ENCODE results near the gene NMRK2. TPM values are rescaled to one million over a fixed set of nuclear protein-coding genes. Genes with fewer than 3 reads are reported as not detected.

NMRK2 gene
- total RNA-seq, 1 donor from 2014 or later: 0.77 TPM

DNA sequence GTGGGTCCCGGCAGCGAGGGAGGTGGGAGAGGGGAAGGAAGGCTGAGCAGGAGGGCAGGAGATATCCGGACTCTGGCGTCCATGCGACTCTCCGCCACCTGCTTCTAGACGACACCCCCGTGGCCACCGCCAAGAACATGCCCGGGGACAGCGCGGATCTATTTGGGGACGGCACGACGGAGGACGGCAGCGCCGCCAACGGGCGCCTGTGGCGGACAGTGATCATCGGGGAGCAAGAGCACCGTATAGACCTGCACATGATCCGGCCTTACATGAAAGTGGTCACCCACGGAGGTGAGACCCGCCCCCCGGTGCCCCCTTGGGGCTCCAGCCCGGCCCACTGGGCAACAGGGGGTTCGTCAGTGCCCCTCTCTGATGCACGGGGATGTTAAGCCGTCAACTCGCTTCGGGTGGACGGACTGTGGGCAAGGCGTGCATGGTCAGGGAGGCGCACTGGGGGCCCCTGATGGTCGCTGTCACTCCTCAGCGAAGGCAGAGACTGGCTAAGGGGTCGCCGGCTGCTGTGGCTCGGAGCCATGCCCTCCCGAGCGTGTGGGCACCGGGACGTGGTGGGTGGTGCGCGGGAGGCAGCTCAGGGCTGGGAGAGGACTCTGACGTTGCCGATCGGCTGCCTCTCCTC, 25.1 kb upstream of the NMRK2 start:
- H3K4me1 Mint-ChIP-seq: no peaks in the 10 kb centered on the region
- no peaks in the 10 kb centered on the region for H3K27me3 ChIP-seq
- no peak for DNase-seq (ENCODE audit: low spot score)
- H3F3A ChIP-seq (ENCODE audit: low read depth): no peaks in the 10 kb centered on the region
- H3K27ac ChIP-seq: no peak overlapping the region
- H3K4me3 ChIP-seq: no peak overlapping the region
- H3K27me3 Mint-ChIP-seq (ENCODE audit: insufficient read depth, low read depth): peaks cover 8% of the 10 kb centered on the region
- TF ChIP-seq, protein P1, sequence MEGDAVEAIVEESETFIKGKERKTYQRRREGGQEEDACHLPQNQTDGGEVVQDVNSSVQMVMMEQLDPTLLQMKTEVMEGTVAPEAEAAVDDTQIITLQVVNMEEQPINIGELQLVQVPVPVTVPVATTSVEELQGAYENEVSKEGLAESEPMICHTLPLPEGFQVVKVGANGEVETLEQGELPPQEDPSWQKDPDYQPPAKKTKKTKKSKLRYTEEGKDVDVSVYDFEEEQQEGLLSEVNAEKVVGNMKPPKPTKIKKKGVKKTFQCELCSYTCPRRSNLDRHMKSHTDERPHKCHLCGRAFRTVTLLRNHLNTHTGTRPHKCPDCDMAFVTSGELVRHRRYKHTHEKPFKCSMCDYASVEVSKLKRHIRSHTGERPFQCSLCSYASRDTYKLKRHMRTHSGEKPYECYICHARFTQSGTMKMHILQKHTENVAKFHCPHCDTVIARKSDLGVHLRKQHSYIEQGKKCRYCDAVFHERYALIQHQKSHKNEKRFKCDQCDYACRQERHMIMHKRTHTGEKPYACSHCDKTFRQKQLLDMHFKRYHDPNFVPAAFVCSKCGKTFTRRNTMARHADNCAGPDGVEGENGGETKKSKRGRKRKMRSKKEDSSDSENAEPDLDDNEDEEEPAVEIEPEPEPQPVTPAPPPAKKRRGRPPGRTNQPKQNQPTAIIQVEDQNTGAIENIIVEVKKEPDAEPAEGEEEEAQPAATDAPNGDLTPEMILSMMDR (IDR thresholded peaks at IDR 0.05): no peak
- TF ChIP-seq EZH2 (IDR thresholded peaks at IDR 0.05) (no peak), EZH2phosphoT487 (IDR thresholded peaks at IDR 0.05) (no peak)
- H3K9me3 ChIP-seq (ENCODE audit: low read depth): peaks cover 4% of the 10 kb centered on the region
- H3K4me2 ChIP-seq: no peak overlapping the region
- H3K36me3 ChIP-seq: no peaks in the 10 kb centered on the region
- H3K9ac ChIP-seq: no peak overlapping the region
- no peak overlapping the region for H3K4me3 Mint-ChIP-seq
- H3K9me3 Mint-ChIP-seq: peaks cover 10% of the 10 kb centered on the region
- H3K36me3 Mint-ChIP-seq: peaks cover 8% of the 10 kb centered on the region
- no peaks in the 10 kb centered on the region for H3K4me1 ChIP-seq
- H3K27ac Mint-ChIP-seq: no peak overlapping the region
- no peaks in the 10 kb centered on the region for H4K20me1 ChIP-seq (ENCODE audit: low read depth)
- no peak overlapping the region for H2AFZ ChIP-seq (replicated peaks)
- no peaks in the 10 kb centered on the region for H3K79me2 ChIP-seq (ENCODE audit: low read depth)

DNA sequence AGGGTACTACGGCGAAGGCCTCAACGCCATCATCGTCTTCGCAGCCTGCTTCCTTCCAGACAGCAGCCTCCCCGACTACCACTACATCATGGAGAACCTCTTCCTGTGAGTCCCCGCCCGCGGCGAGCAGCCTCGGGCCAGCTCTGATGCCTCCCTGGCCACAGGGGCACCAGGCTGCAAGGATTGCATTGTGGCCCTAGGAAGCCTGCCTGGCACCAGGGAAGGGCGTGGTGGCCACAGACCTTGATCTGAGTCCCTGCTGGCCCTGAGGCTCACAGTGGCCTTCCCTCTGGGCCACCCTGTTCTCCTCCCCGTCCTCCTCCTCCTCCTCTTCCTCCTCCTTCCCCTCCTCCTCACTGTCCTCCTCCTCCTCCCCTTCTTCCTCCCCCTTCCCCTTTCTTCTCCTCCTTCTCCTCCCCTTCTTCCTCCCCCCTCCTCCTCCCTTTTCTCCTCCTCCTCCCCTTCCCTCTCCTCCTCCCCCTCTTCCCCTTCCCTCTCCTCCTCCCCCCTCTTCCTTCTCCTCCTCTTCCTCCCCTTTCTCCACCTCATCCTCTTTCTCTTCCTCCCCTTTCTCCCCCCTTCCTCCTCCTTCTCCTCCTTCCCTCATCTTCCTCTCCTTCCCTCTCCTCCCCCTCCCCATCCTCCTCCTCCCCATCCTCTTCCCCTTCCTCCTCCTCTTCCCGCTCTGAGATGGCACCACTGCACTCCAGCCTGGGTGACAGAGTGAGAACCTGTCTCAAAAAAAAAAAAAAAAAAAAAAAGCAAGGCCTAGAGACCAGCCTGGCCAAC, 24.4 kb upstream of the NMRK2 start:
- Mint-ChIP-seq H3K27ac (no peak overlapping the region), H3K36me3 (peaks cover 8% of the 10 kb centered on the region)

DNA sequence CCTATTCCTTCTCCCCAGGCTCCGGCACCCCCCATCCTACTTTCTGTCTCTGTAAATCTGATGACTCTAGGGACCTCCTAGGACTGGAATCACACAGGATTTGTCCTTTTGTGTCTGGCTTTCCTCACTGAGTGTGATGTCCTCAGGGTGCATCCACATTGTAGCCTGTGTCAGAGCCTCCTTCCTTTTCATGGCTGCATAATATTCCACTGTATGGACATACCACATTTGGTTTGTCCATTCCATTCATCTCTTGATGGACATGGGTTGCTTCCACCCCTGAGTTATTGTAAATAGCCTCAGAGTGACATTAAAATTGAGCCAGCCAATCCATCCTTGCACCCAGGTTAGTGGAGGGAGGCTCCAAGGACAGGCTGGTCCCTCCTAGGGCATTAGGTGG, 22.8 kb upstream of the NMRK2 start:
- H3F3A ChIP-seq (ENCODE audit: low read depth): no peaks in the 10 kb centered on the region
- no peak overlapping the region for H3K27ac Mint-ChIP-seq
- H3K79me2 ChIP-seq (ENCODE audit: low read depth): no peaks in the 10 kb centered on the region
- peaks cover 10% of the 10 kb centered on the region for H3K9me3 Mint-ChIP-seq
- no peaks in the 10 kb centered on the region for H3K27me3 ChIP-seq
- H3K9me3 ChIP-seq (ENCODE audit: low read depth): peaks cover 4% of the 10 kb centered on the region
- no peaks in the 10 kb centered on the region for H4K20me1 ChIP-seq (ENCODE audit: low read depth)
- H2AFZ ChIP-seq (replicated peaks): no peak overlapping the region
- no peak overlapping the region for H3K4me3 ChIP-seq
- H3K4me1 ChIP-seq: no peaks in the 10 kb centered on the region
- TF ChIP-seq, protein P1 (IDR thresholded peaks at IDR 0.05): no peak
- TF ChIP-seq EZH2 (IDR thresholded peaks at IDR 0.05) (no peak), EZH2phosphoT487 (IDR thresholded peaks at IDR 0.05) (no peak)
- no peaks in the 10 kb centered on the region for H3K4me1 Mint-ChIP-seq
- DNase-seq (ENCODE audit: low spot score): no peak
- no peak overlapping the region for H3K27ac ChIP-seq
- H3K36me3 Mint-ChIP-seq: peaks cover 8% of the 10 kb centered on the region
- H3K4me3 Mint-ChIP-seq: no peak overlapping the region
- no peak overlapping the region for H3K9ac ChIP-seq
- H3K4me2 ChIP-seq: no peak overlapping the region
- H3K27me3 Mint-ChIP-seq (ENCODE audit: insufficient read depth, low read depth): peaks cover 8% of the 10 kb centered on the region
- H3K36me3 ChIP-seq: no peaks in the 10 kb centered on the region

More for the DNA sequence above, 24.4 kb upstream of the NMRK2 start:
- H3K27ac ChIP-seq: no peak overlapping the region
- H3F3A ChIP-seq (ENCODE audit: low read depth): no peaks in the 10 kb centered on the region
- H3K9me3 ChIP-seq (ENCODE audit: low read depth): peaks cover 4% of the 10 kb centered on the region
- H3K79me2 ChIP-seq (ENCODE audit: low read depth): no peaks in the 10 kb centered on the region
- no peak overlapping the region for H2AFZ ChIP-seq (replicated peaks)
- H3K36me3 ChIP-seq: no peaks in the 10 kb centered on the region
- no peaks in the 10 kb centered on the region for H3K4me1 ChIP-seq
- no peaks in the 10 kb centered on the region for H4K20me1 ChIP-seq (ENCODE audit: low read depth)
- Mint-ChIP-seq H3K27me3 (ENCODE audit: insufficient read depth, low read depth) (peaks cover 10% of the 10 kb centered on the region), H3K4me3 (no peak overlapping the region), H3K9me3 (peaks cover 10% of the 10 kb centered on the region), H3K4me1 (no peaks in the 10 kb centered on the region)
- H3K4me3 ChIP-seq: no peak overlapping the region
- H3K27me3 ChIP-seq: no peaks in the 10 kb centered on the region
- H3K9ac ChIP-seq: no peak overlapping the region
- H3K4me2 ChIP-seq: no peak overlapping the region
- no peak for DNase-seq (ENCODE audit: low spot score)
- TF ChIP-seq EZH2 (IDR thresholded peaks at IDR 0.05): no peak
- no peak for TF ChIP-seq EZH2phosphoT487 (IDR thresholded peaks at IDR 0.05)
- TF ChIP-seq, protein P1 (IDR thresholded peaks at IDR 0.05): no peak

Measured in neural progenitor cell (in vitro differentiated cells).